Measurements from ENCODE around the gene PRMT3.
"Not testable (repeated sequence)": the region's sequence is repeated elsewhere in the genome, so short reads cannot be mapped to it uniquely, and the experiment has no call there.

Gene PRMT3

DNA sequence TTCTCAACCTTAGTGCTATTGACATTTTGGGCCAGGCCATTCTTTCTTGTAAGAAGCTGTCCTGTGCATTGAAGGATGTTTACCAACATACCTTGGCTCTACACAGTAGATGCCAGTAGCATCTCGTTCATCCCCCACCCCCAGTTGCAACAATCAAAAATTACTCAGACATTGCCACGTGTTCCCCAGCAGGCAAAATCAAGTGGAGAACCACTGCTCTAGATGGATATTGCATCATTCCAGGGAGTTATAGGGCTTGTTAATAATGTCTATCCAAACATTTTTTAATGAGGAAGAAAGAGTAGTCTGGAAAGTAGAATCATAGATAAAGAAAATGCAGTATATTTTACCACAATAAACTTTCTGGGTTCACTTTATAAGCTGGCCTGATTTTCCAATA lies 64.1 kb downstream of the PRMT3 start:
- H3K9ac ChIP-seq (ENCODE audit: low read length) = no peak overlapping the region
- H3K27me3 ChIP-seq (ENCODE audit: control insufficient read depth, insufficient read depth, low read length) = no peaks in the 10 kb centered on the region
- H3K36me3 ChIP-seq (ENCODE audit: control insufficient read depth, insufficient read depth, low read length) = no peaks in the 10 kb centered on the region
- H3K27ac ChIP-seq (ENCODE audit: low read depth, low read length) = no peak overlapping the region
- H3K4me1 ChIP-seq (ENCODE audit: control insufficient read depth, insufficient read depth, low read length) = no peaks in the 10 kb centered on the region
- H3K4me3 ChIP-seq (ENCODE audit: low read length) = no peak overlapping the region

DNA sequence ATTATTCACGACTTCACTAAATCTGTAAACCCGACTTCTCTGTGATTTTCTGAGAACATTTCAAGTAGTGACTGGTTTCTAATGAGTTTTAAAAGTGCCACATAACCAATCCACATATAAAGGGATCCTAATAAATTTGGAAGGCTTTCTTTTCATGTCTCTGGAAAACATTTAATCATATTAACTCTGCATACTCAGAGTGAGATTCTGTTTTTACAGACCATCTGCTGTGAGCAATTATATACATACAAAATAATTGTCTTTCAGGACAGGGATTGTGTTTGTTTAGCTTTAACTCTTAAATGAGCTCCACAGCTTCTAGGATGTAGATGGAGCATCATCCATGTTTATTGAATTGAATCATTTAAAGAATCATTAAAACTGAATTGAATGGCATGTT lies 65.1 kb downstream of the PRMT3 start:
- Histone ChIP-seq H3K36me3 (ENCODE audit: control insufficient read depth, insufficient read depth, low read length) (no peaks in the 10 kb centered on the region), H3K9ac (ENCODE audit: low read length) (no peak overlapping the region), H3K27me3 (ENCODE audit: control insufficient read depth, insufficient read depth, low read length) (no peaks in the 10 kb centered on the region), H3K27ac (ENCODE audit: low read depth, low read length) (no peak overlapping the region), H3K4me1 (ENCODE audit: control insufficient read depth, insufficient read depth, low read length) (no peaks in the 10 kb centered on the region), H3K4me3 (ENCODE audit: low read length) (no peak overlapping the region)

GRCh38 chr11:20453657-20454316 lies 66.3 kb downstream of the PRMT3 start:
- Histone ChIP-seq H3K36me3 (ENCODE audit: control insufficient read depth, insufficient read depth, low read length) (no peaks in the 10 kb centered on the region), H3K27me3 (ENCODE audit: control insufficient read depth, insufficient read depth, low read length) (no peaks in the 10 kb centered on the region), H3K27ac (ENCODE audit: low read depth, low read length) (no peak overlapping the region), H3K9ac (ENCODE audit: low read length) (no peak overlapping the region), H3K4me1 (ENCODE audit: control insufficient read depth, insufficient read depth, low read length) (no peaks in the 10 kb centered on the region), H3K4me3 (ENCODE audit: low read length) (no peak overlapping the region)

GRCh38 chr11:20457001-20457799 lies 69.7 kb downstream of the PRMT3 start:
- Histone ChIP-seq H3K4me3 (ENCODE audit: low read length) (no peak overlapping the region), H3K36me3 (ENCODE audit: control insufficient read depth, insufficient read depth, low read length) (no peaks in the 10 kb centered on the region), H3K4me1 (ENCODE audit: control insufficient read depth, insufficient read depth, low read length) (no peaks in the 10 kb centered on the region), H3K9ac (ENCODE audit: low read length) (no peak overlapping the region), H3K27me3 (ENCODE audit: control insufficient read depth, insufficient read depth, low read length) (no peaks in the 10 kb centered on the region), H3K27ac (ENCODE audit: low read depth, low read length) (no peak overlapping the region)

- H3K4me1 ChIP-seq (ENCODE audit: control insufficient read depth, insufficient read depth, low read length) = no peaks in the 10 kb centered on the region
- no peaks in the 10 kb centered on the region for H3K27me3 ChIP-seq (ENCODE audit: control insufficient read depth, insufficient read depth, low read length)
- H3K4me3 ChIP-seq (ENCODE audit: low read length) = no peak overlapping the region
- H3K36me3 ChIP-seq (ENCODE audit: control insufficient read depth, insufficient read depth, low read length) = no peaks in the 10 kb centered on the region
- H3K9ac ChIP-seq (ENCODE audit: low read length) = no peak overlapping the region
- no peak overlapping the region for H3K27ac ChIP-seq (ENCODE audit: low read depth, low read length)
Measured at GRCh38 chr11:20457934-20458680, 70.6 kb downstream of the PRMT3 start.

GRCh38 chr11:20458905-20459632 lies 71.6 kb downstream of the PRMT3 start:
- Histone ChIP-seq H3K9ac (ENCODE audit: low read length) (no peak overlapping the region), H3K4me3 (ENCODE audit: low read length) (no peak overlapping the region), H3K4me1 (ENCODE audit: control insufficient read depth, insufficient read depth, low read length) (no peaks in the 10 kb centered on the region), H3K36me3 (ENCODE audit: control insufficient read depth, insufficient read depth, low read length) (no peaks in the 10 kb centered on the region), H3K27me3 (ENCODE audit: control insufficient read depth, insufficient read depth, low read length) (no peaks in the 10 kb centered on the region), H3K27ac (ENCODE audit: low read depth, low read length) (no peak overlapping the region)

DNA sequence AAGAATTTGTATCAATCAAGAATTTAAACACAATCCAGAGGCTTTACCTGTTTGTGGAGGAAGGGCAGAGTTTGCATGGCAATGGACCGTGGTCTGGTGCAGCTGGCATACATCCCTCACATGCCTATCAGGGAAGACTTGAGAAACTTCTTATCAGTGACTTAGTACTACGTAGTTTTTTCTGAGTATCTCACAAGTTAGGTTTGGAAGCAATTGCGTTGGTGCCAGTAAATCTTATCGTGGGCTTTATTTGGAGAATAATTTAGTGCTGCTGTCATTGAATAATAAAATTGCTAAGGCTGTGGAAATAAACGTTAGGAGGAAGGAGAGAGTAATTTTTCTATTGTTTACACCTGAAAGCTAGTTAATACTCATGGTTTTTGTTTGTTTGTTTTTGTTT lies 72.3 kb downstream of the PRMT3 start:
- Histone ChIP-seq H3K27ac (ENCODE audit: low read depth, low read length) (no peak overlapping the region), H3K36me3 (ENCODE audit: control insufficient read depth, insufficient read depth, low read length) (no peaks in the 10 kb centered on the region), H3K4me1 (ENCODE audit: control insufficient read depth, insufficient read depth, low read length) (no peaks in the 10 kb centered on the region), H3K9ac (ENCODE audit: low read length) (no peak overlapping the region), H3K4me3 (ENCODE audit: low read length) (no peak overlapping the region), H3K27me3 (ENCODE audit: control insufficient read depth, insufficient read depth, low read length) (no peaks in the 10 kb centered on the region)

GRCh38 chr11:20464518-20464917 lies 77.0 kb downstream of the PRMT3 start:
- Histone ChIP-seq H3K27ac (ENCODE audit: low read depth, low read length) (no peak overlapping the region), H3K4me1 (ENCODE audit: control insufficient read depth, insufficient read depth, low read length) (no peaks in the 10 kb centered on the region), H3K27me3 (ENCODE audit: control insufficient read depth, insufficient read depth, low read length) (no peaks in the 10 kb centered on the region), H3K9ac (ENCODE audit: low read length) (no peak overlapping the region), H3K36me3 (ENCODE audit: control insufficient read depth, insufficient read depth, low read length) (no peaks in the 10 kb centered on the region), H3K4me3 (ENCODE audit: low read length) (no peak overlapping the region)

- Histone ChIP-seq H3K36me3 (ENCODE audit: control insufficient read depth, insufficient read depth, low read length) (no peaks in the 10 kb centered on the region), H3K27ac (ENCODE audit: low read depth, low read length) (no peak overlapping the region), H3K4me1 (ENCODE audit: control insufficient read depth, insufficient read depth, low read length) (no peaks in the 10 kb centered on the region), H3K27me3 (ENCODE audit: control insufficient read depth, insufficient read depth, low read length) (no peaks in the 10 kb centered on the region), H3K9ac (ENCODE audit: low read length) (no peak overlapping the region), H3K4me3 (ENCODE audit: low read length) (no peak overlapping the region)
Measured at GRCh38 chr11:20467487-20468185, 80.1 kb downstream of the PRMT3 start.

- no peak overlapping the region for H3K9ac ChIP-seq (ENCODE audit: low read length)
- H3K36me3 ChIP-seq (ENCODE audit: control insufficient read depth, insufficient read depth, low read length) = no peaks in the 10 kb centered on the region
- H3K27ac ChIP-seq (ENCODE audit: low read depth, low read length) = no peak overlapping the region
Measured at GRCh38 chr11:20470348-20470747, 82.8 kb downstream of the PRMT3 start.

GRCh38 chr11:20471929-20472328 lies 84.4 kb downstream of the PRMT3 start:
- not testable (repeated sequence) for H3K36me3 ChIP-seq (ENCODE audit: control insufficient read depth, insufficient read depth, low read length); H3K4me1 ChIP-seq (ENCODE audit: control insufficient read depth, insufficient read depth, low read length); H3K27ac ChIP-seq (ENCODE audit: low read depth, low read length); H3K27me3 ChIP-seq (ENCODE audit: control insufficient read depth, insufficient read depth, low read length); H3K9ac ChIP-seq (ENCODE audit: low read length); H3K4me3 ChIP-seq (ENCODE audit: low read length)

More at GRCh38 chr11:20470348-20470747, 82.8 kb downstream of the PRMT3 start:
- Histone ChIP-seq H3K4me1 (ENCODE audit: control insufficient read depth, insufficient read depth, low read length) (no peaks in the 10 kb centered on the region), H3K27me3 (ENCODE audit: control insufficient read depth, insufficient read depth, low read length) (no peaks in the 10 kb centered on the region), H3K4me3 (ENCODE audit: low read length) (no peak overlapping the region)

Data from rectal smooth muscle tissue (tissue), 1 donor.